Measurements from ENCODE around the gene ZP3.
"Not testable (repeated sequence)": the region's sequence is repeated elsewhere in the genome, so short reads cannot be mapped to it uniquely, and the experiment has no call there.

Gene ZP3

DNA sequence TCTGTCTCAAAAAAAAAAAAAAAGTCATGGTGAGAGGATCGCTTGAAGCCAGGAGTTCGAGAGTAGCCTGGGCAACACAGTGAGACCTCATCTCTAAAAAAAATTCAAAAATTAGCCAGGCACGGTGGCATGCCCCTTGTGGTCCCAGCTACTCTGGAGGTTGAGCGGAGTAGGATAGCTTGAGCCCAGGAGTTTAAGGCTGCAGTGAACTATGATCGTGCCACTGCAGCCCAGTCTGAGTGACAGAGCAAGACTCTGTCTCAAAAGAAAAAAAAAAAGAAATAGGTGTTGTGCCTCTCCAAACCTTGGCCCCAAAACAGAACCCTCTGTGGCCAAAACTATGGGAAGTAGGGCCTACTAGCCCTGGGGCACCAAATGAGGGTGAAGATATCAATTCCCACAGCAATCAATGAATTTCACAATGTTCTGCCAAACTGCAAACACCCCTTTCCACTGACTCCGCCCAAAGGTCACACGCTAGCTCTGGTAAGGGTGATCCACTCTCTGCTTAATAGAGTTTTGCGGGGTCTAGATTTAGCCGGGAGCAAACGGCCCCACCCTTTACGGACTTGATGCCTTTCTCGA, 32.1 kb upstream of the ZP3 start:
- H3K9ac ChIP-seq (ENCODE audit: low read length in 5 of 5), result peak overlapping the region in 3 of 5 donors; percentile 13 to 55 (median 54)
- no peaks in the 10 kb centered on the region for H3K9me3 ChIP-seq (ENCODE audit: control insufficient read depth in 5 of 5, low read length in 5 of 5)
- H3K36me3 ChIP-seq (ENCODE audit: control insufficient read depth in 5 of 5, insufficient read depth in 5 of 5, low read length in 5 of 5), result no peaks in the 10 kb centered on the region
- H3K4me1 ChIP-seq (ENCODE audit: control insufficient read depth in 5 of 5, insufficient read depth in 5 of 5, low read length in 5 of 5), result peaks cover 0 to 44% (median 37%) of the 10 kb centered on the region in 5 donors
- peak overlapping the region; percentile 60 for H3K27ac ChIP-seq (ENCODE audit: low read depth, low read length)
- no peaks in the 10 kb centered on the region for H3K27me3 ChIP-seq (ENCODE audit: control insufficient read depth in 5 of 5, insufficient read depth in 4 of 5, low read length in 5 of 5)
- peak overlapping the region in 4 of 5 donors; percentile 33 to 87 (median 72) for H3K4me3 ChIP-seq (ENCODE audit: low read depth in 1 of 5, low read length in 5 of 5)

DNA sequence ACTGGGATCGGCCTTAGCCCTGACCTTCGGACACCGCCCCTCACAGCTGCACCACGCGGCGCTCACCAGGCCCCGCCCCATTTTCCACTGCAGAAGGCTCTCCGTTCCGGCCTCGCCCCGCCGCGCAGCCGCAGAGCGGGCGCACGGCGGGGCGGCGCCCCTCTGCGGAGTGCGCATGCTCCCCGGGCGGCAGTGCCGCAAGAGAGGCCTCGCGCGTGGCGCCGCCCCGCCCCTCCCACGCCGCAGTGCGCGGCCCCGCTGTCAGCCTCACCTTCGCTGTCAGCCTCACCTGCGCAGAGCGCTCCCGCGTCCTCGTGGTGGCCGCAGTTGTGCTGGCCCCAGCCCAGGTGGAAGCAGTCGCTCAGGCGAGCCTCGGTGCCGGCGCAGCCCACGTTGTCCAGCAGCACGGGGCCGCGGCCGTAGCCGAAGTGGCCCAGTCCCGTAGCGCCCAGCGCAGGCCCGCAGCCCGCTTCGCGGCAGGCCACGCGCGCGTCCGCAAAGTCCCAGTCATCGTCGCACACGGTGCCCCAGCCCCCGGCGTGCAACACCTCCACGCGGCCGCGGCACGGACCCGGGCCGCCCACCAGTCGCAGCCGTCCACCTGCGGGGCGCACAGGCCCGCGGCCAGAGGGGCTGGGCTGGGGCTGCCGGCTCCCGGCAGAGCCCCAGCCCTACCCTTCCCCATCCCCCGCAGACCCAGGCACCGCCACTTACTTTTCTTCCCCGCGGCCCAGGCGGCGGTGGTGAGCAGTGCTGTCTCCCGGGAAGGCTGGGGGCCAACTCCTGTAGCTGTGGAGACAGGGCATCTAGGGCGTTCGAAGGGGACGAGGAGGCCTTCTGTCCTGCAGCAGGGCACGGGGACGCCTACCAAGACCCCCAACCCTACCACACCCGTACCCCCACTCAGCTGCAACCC, 31.4 kb upstream of the ZP3 start:
- peaks cover 0 to 47% (median 41%) of the 10 kb centered on the region in 5 donors for H3K4me1 ChIP-seq (ENCODE audit: control insufficient read depth in 5 of 5, insufficient read depth in 5 of 5, low read length in 5 of 5)
- H3K36me3 ChIP-seq (ENCODE audit: control insufficient read depth in 5 of 5, insufficient read depth in 5 of 5, low read length in 5 of 5), result no peaks in the 10 kb centered on the region
- H3K27ac ChIP-seq (ENCODE audit: low read depth, low read length), result peak overlapping the region; percentile 88
- no peaks in the 10 kb centered on the region for H3K27me3 ChIP-seq (ENCODE audit: control insufficient read depth in 5 of 5, insufficient read depth in 4 of 5, low read length in 5 of 5)
- peak overlapping the region; percentile 48 to 81 (median 79) for H3K9ac ChIP-seq (ENCODE audit: low read length in 5 of 5)
- H3K4me3 ChIP-seq (ENCODE audit: low read depth in 1 of 5, low read length in 5 of 5), result peak overlapping the region; percentile 65 to 87 (median 78)
- H3K9me3 ChIP-seq (ENCODE audit: control insufficient read depth in 5 of 5, low read length in 5 of 5), result no peaks in the 10 kb centered on the region

DNA sequence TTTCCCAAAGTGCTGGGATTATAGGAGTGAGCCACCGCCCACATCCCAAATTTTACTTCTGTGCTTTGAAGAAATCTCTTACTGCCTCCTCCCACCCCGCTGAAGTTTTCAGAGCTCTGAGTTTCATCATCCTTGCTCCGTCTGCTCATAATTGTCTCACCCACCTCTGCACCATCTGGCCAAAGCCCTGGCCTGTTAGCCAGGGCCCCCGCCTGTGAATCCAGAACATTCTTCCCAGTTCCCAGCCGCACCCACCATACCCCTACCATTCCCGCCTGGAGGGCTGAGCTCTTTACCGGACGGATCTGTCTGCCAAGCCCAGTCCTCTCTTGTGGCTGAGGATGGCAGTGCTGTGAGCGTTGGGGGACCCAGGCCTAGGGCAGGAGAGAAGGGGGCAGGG, 29.8 kb upstream of the ZP3 start:
- Histone ChIP-seq H3K9me3 (ENCODE audit: control insufficient read depth in 5 of 5, low read length in 5 of 5) (no peaks in the 10 kb centered on the region), H3K27me3 (ENCODE audit: control insufficient read depth in 5 of 5, insufficient read depth in 4 of 5, low read length in 5 of 5) (no peaks in the 10 kb centered on the region), H3K36me3 (ENCODE audit: control insufficient read depth in 5 of 5, insufficient read depth in 5 of 5, low read length in 5 of 5) (no peaks in the 10 kb centered on the region), H3K27ac (ENCODE audit: low read depth, low read length) (peak overlapping the region; percentile 92), H3K4me3 (ENCODE audit: low read depth in 1 of 5, low read length in 5 of 5) (no peak overlapping the region), H3K9ac (ENCODE audit: low read length in 5 of 5) (no peak overlapping the region), H3K4me1 (ENCODE audit: control insufficient read depth in 5 of 5, insufficient read depth in 5 of 5, low read length in 5 of 5) (peaks cover 0 to 38% (median 32%) of the 10 kb centered on the region in 5 donors)

DNA sequence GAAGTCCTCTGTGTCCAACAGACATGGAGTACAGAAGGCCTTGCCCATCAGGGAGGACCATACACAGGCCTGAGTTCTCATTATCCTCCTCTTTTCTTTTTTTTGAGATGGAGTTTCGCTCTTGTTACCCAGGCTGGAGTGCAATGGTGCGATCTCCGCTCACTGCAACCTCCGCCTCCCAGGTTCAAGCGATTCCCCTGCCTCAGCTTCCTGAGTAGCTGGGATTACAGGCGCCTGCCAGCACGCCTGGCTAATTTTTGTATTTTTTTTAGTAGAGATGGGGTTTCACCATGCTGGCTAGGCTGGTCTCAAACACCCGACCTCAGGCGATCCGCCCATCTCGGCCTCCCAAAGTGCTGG, 29.2 kb upstream of the ZP3 start:
- H3K36me3 ChIP-seq (ENCODE audit: control insufficient read depth in 5 of 5, insufficient read depth in 5 of 5, low read length in 5 of 5); H3K27me3 ChIP-seq (ENCODE audit: control insufficient read depth in 5 of 5, insufficient read depth in 4 of 5, low read length in 5 of 5); H3K4me3 ChIP-seq (ENCODE audit: low read depth in 1 of 5, low read length in 5 of 5); H3K9ac ChIP-seq (ENCODE audit: low read length in 5 of 5); H3K9me3 ChIP-seq (ENCODE audit: control insufficient read depth in 5 of 5, low read length in 5 of 5): not testable (repeated sequence)
- H3K27ac ChIP-seq (ENCODE audit: low read depth, low read length), result peak overlapping the region; percentile 92
- peaks cover 0 to 38% (median 32%) of the 10 kb centered on the region in 5 donors for H3K4me1 ChIP-seq (ENCODE audit: control insufficient read depth in 5 of 5, insufficient read depth in 5 of 5, low read length in 5 of 5)

DNA sequence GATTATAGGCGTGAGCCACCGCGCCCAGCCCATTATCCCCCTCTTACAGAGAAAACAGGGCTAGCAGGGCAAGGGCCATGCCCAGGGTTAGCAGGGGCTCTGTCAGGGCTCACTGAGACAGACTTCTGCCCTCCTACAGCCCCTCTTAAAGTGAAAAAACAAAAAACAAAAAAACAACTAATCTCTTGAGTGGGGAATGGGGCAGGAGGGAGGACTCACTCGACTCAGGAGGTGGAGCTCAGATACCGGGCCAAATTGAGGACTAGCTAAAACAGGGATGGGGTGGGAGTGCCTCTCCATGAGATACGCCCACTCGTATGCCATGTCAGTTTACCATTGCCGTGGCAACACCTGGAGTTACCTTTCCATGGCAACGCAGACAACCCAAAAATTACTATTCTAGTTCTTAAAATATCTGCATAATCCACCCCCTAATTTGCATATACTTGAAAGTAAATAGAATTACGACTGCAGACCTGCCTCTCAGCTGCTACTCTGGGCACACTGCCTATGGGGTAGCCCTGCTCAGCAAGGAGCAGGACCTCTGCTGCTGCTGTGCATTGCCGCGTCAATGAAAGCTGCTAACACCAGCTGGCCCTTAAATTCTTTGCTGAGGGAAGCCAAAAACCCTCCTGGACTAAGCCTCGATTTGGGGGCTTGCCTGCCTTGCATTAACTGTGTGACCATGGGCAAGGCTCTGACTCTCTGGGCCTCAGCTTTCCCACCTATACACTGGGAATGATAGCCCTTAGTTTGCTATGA, 28.6 kb upstream of the ZP3 start:
- Histone ChIP-seq H3K27me3 (ENCODE audit: control insufficient read depth in 5 of 5, insufficient read depth in 4 of 5, low read length in 5 of 5) (no peaks in the 10 kb centered on the region), H3K9me3 (ENCODE audit: control insufficient read depth in 5 of 5, low read length in 5 of 5) (no peaks in the 10 kb centered on the region), H3K27ac (ENCODE audit: low read depth, low read length) (peak overlapping the region; percentile 92), H3K4me1 (ENCODE audit: control insufficient read depth in 5 of 5, insufficient read depth in 5 of 5, low read length in 5 of 5) (peaks cover 0 to 38% (median 32%) of the 10 kb centered on the region in 5 donors), H3K4me3 (ENCODE audit: low read depth in 1 of 5, low read length in 5 of 5) (no peak overlapping the region), H3K36me3 (ENCODE audit: control insufficient read depth in 5 of 5, insufficient read depth in 5 of 5, low read length in 5 of 5) (no peaks in the 10 kb centered on the region), H3K9ac (ENCODE audit: low read length in 5 of 5) (no peak overlapping the region)

DNA sequence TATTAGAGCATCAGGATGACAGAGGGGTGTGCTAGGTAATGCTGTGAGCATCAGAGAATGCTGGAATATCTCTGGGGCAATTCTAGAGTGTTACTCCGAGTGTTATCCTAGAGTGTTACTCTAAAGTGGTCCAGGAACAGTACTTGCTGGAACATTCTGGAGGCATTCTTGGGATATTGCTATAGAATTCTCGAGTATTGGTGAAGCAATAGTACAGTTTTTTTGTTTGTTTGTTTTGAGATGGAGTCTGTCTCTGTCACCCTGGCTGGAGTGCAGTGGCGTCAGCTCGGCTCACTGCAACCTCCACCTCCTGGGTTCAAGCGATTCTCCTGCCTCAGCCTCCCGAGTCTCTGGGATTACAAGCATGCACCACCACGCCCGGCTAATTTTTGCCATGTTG, 27.9 kb upstream of the ZP3 start:
- H3K9ac ChIP-seq (ENCODE audit: low read length in 5 of 5), result no peak overlapping the region
- H3K27me3 ChIP-seq (ENCODE audit: control insufficient read depth in 5 of 5, insufficient read depth in 4 of 5, low read length in 5 of 5), result no peaks in the 10 kb centered on the region
- no peak overlapping the region for H3K27ac ChIP-seq (ENCODE audit: low read depth, low read length)
- H3K4me3 ChIP-seq (ENCODE audit: low read depth in 1 of 5, low read length in 5 of 5), result peak overlapping the region; percentile 15 to 77 (median 59)
- H3K36me3 ChIP-seq (ENCODE audit: control insufficient read depth in 5 of 5, insufficient read depth in 5 of 5, low read length in 5 of 5), result no peaks in the 10 kb centered on the region
- H3K9me3 ChIP-seq (ENCODE audit: control insufficient read depth in 5 of 5, low read length in 5 of 5), result no peaks in the 10 kb centered on the region
- H3K4me1 ChIP-seq (ENCODE audit: control insufficient read depth in 5 of 5, insufficient read depth in 5 of 5, low read length in 5 of 5), result peaks cover 0 to 38% (median 32%) of the 10 kb centered on the region in 5 donors

DNA sequence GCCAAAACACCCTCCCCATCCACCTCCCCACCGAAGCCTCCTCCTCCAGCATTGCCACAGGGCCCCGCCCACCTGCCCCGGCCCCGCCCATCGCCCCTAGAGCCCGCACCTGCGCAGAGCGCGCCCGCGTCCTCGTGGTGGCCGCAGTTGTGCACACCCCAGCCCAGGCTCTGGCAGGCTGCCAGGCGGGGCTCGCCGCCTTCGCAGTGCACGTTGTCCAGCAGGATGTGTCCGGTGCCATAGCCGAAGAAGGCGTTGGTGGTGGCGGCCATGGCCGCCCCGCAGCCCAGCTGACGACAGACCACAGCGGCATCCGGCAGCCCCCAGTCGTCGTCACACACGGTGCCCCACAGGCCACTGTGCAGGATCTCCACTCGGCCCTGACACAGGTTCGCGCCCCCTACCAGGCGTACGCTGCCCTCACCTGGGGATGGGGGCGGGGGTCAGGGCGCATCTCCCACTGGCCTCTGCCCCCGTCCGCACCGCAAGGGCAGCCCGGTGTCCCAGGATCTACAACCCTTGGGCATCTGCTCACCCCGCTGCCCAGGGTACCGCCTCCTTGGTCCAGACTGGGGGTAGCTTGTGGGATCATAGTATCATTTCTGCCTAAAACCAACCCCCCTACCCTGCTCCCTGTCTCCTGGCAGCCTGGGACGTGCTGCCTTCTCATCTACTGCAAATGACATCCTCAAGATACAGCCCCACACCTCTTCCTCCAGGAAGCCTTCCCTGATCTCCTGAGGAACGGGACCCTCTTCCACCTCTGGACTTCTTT, 27.2 kb upstream of the ZP3 start:
- Histone ChIP-seq H3K9ac (ENCODE audit: low read length in 5 of 5) (peak overlapping the region in 2 of 5 donors; percentile 20 to 43), H3K4me3 (ENCODE audit: low read depth in 1 of 5, low read length in 5 of 5) (peak overlapping the region; percentile 15 to 77 (median 61)), H3K27me3 (ENCODE audit: control insufficient read depth in 5 of 5, insufficient read depth in 4 of 5, low read length in 5 of 5) (no peaks in the 10 kb centered on the region), H3K27ac (ENCODE audit: low read depth, low read length) (no peak overlapping the region), H3K4me1 (ENCODE audit: control insufficient read depth in 5 of 5, insufficient read depth in 5 of 5, low read length in 5 of 5) (peaks cover 0 to 35% (median 29%) of the 10 kb centered on the region in 5 donors), H3K9me3 (ENCODE audit: control insufficient read depth in 5 of 5, low read length in 5 of 5) (no peaks in the 10 kb centered on the region), H3K36me3 (ENCODE audit: control insufficient read depth in 5 of 5, insufficient read depth in 5 of 5, low read length in 5 of 5) (no peaks in the 10 kb centered on the region)

DNA sequence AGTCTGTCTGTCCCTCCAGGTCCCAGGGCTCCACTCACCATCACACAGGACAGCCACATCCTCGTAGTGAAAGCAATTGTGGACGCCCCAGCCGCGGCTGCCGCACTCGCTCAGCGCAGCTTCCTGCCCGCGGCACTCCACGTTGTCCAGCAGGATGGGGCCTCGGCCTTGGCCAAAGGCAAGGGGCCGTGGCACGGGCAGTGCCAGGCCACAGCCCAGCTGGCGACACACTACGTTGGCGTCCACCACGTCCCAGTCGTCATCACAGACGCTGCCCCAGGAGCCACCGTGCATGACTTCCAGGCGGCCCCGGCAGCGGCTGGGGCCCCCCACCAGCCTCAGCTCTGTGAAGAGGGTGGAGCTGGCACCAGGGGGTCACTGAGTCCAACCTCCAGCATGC, 24.5 kb upstream of the ZP3 start:
- no peak overlapping the region for H3K4me3 ChIP-seq (ENCODE audit: low read depth in 1 of 5, low read length in 5 of 5)
- no peak overlapping the region for H3K27ac ChIP-seq (ENCODE audit: low read depth, low read length)
- H3K9me3 ChIP-seq (ENCODE audit: control insufficient read depth in 5 of 5, low read length in 5 of 5), result no peaks in the 10 kb centered on the region
- no peaks in the 10 kb centered on the region for H3K27me3 ChIP-seq (ENCODE audit: control insufficient read depth in 5 of 5, insufficient read depth in 4 of 5, low read length in 5 of 5)
- no peaks in the 10 kb centered on the region for H3K36me3 ChIP-seq (ENCODE audit: control insufficient read depth in 5 of 5, insufficient read depth in 5 of 5, low read length in 5 of 5)
- H3K9ac ChIP-seq (ENCODE audit: low read length in 5 of 5), result no peak overlapping the region
- peaks cover 0 to 21% (median 16%) of the 10 kb centered on the region in 5 donors for H3K4me1 ChIP-seq (ENCODE audit: control insufficient read depth in 5 of 5, insufficient read depth in 5 of 5, low read length in 5 of 5)

DNA sequence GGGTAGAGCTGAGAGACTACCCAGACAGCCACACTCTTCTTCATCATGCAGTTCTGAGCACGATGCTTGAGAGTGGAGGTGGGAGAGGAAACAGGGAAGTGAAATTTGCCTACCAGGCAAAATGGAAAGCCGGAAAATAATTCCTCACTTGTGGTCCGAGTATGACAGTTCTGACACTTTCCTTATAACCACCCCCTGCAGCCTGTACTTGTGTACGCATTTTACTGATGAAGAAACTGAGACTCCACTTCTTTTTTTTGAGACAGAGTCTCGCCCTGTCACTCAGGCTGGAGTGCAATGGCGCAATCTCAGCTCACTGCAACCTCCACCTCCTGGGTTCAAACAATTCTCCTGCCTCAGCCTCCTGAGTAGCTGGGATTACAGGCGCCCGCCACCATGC, 21.7 kb upstream of the ZP3 start:
- not testable (repeated sequence) for H3K9ac ChIP-seq (ENCODE audit: low read length in 5 of 5); H3K36me3 ChIP-seq (ENCODE audit: control insufficient read depth in 5 of 5, insufficient read depth in 5 of 5, low read length in 5 of 5); H3K9me3 ChIP-seq (ENCODE audit: control insufficient read depth in 5 of 5, low read length in 5 of 5); H3K4me3 ChIP-seq (ENCODE audit: low read depth in 1 of 5, low read length in 5 of 5); H3K27ac ChIP-seq (ENCODE audit: low read depth, low read length); H3K27me3 ChIP-seq (ENCODE audit: control insufficient read depth in 5 of 5, insufficient read depth in 4 of 5, low read length in 5 of 5); H3K4me1 ChIP-seq (ENCODE audit: control insufficient read depth in 5 of 5, insufficient read depth in 5 of 5, low read length in 5 of 5)

Measured in subcutaneous abdominal adipose tissue (tissue), 5 donors.